HG03025 (cell line): ENCODE data around the gene NKX2-3.

Experiments
- ATAC-seq: cut with Tn5 transposase; IDR thresholded peaks from one replicate; pipeline ENCODE4 v1.9.1; 2021; ENCODE audit warnings: mild to moderate bottlenecking, moderate library complexity; ENCODE audit not compliant: unreplicated experiment, low FRiP score

NKX2-3 gene

DNA sequence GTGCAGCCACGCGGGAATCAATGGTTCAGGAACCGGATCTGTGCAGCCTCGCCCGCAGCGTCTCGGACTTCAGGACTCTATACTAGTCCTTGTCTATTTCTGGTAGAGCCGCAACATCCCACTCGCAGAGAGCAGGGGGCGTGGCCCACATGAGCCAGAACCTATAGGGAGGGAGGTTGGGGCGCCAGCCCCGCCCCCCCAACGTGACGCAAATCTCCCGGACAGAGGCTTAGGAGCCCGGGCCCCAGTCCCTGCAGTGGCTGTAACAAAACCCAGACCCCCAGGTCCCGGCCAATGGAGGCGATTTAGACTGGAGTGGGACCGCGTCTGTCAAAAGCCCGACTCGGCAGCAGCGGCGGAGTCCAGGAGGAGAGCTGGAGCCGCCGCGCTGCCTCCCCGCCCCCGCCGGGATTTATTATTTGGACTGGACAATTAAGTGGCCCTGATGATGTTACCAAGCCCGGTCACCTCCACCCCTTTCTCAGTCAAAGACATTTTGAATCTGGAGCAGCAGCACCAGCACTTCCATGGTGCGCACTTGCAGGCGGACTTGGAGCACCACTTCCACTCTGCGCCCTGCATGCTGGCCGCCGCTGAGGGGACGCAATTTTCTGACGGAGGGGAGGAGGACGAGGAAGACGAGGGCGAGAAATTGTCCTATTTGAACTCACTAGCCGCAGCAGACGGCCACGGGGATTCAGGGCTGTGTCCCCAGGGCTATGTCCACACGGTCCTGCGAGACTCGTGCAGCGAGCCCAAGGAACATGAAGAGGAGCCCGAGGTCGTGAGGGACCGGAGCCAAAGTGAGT is at the start of gene NKX2-3:
Gene NKX2-3, plus strand, starts transcription at position 256 of the 809 bp plus-strand sequence. Its CDS starts 190 bp downstream, at position 446.
- ATAC-seq: peak; percentile 55

GRCh38 chr10:99484626-99485581 is 47.8 kb upstream of the NKX2-3 start:
- no peak for ATAC-seq

- no peak for ATAC-seq
Measured at GRCh38 chr10:99487125-99487807, 45.5 kb upstream of the NKX2-3 start.

GRCh38 chr10:99489271-99489670 is 43.5 kb upstream of the NKX2-3 start:
- no peak for ATAC-seq

GRCh38 chr10:99497343-99498025 is 35.3 kb upstream of the NKX2-3 start:
- ATAC-seq: no peak

DNA sequence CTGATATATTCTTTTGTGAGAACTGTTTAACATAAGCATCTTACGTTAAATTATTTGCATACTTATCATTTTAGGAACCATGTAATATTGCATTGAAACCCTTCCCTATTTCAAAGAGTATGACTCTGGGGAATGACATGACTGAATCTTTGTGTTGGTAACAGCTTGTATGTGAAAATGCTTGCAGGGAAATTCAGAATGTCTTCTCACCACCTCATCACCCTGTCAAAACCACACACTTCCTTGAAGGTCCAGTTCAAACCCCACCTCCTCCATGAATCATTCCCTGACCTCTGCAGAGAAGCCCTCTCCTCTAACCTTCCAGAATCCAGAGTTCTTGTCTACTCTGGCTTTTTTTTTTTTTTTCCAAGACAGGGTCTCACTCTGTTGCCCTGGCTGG is 26.3 kb upstream of the NKX2-3 start:
- no peak for ATAC-seq

DNA sequence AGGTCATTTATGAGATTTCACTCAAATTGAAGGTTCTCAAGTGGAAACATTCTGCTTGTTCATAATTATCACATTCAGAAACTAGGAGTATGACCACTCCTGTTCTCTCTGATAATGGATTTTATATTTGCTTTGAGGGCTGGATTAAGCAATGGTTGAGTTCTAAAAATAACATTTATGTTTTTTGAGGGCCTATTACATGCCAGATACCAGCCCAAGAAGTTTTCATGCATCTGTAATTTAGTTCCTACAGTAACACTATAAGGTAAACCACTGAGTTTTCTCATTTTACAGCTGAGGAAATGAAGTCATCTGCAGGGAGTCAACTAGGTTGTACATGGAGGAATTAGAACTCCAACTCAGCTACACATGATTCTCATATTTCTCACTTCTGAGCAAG is 25.5 kb upstream of the NKX2-3 start:
- ATAC-seq: no peak

- ATAC-seq: no peak
Measured at GRCh38 chr10:99513061-99513460, 19.7 kb upstream of the NKX2-3 start.

GRCh38 chr10:99519690-99520039 is 13.1 kb upstream of the NKX2-3 start:
- ATAC-seq: no peak

GRCh38 chr10:99520040-99520846 is 12.5 kb upstream of the NKX2-3 start:
- ATAC-seq: no peak

GRCh38 chr10:99520847-99521764 is 11.6 kb upstream of the NKX2-3 start:
- ATAC-seq: no peak

DNA sequence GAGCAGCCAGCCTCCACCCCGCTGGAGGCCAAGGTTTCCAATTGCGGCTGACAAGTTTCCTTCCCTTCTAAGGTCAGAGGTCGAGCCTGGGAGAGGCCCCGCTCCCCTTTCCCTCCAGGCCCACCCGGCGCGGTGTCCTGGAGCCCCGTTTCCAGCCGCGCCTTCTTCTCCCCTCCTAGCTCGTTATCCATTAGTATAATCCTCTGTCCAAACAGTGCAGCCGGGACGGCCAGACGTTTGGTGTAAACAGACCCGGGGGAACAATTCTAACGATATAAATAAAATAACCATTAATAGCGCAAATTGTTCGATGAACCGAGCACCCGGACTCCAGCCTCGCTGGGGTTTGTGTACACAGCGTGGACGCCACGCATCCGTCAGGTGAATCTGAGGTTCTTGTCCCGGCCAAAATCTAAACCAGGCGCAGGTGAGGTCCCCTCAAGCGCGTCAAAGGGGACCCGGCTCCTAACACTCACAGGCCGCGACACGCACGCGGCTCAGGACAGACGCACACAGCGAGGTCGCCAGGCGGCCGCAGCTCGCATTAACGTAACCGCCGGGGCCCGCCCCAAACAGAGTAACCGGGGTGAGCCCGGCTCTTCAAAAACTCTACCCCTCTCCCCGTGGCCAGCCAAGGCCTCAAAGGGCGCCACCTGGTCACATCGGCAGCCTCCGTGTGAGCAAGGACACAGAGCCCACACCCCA is 10.8 kb upstream of the NKX2-3 start:
- ATAC-seq: no peak

DNA sequence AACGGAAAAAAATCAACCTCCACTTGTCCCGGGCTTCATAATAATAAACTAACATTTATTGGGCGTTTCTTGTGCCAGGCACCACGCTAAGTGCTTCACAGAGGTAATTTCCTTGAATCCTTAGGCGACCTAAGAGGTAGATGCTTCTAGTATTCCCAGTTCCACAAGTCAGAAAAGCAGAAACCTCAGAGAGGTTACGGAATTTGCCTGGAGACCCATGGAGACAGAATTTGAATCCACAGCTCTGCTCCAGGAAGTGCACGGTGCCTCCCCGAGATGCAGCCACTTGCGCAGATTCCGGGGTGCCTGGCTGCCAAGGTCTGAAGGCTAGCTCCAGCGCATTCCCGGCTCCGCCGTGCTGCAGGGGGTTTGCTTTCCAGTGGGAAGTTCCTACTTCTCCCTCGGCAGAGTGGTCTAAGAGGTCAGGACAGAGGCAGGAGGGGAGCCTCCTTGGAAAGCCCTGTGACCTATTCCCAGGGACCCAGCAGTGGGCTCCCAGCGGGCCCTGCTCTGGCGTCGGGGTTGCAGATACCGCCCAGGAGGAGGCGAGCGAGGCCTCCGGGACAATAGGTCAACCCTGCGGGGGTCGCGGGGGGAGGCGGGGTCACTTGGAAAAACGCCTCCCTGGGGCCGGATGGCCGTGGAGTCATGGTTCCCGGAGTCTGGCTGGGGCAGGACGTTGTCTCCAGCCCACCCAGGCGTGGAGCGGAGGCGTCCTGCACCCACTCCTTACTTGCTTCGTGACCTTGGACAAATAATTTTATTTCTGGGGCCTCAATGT is 10.1 kb upstream of the NKX2-3 start:
- ATAC-seq: no peak

DNA sequence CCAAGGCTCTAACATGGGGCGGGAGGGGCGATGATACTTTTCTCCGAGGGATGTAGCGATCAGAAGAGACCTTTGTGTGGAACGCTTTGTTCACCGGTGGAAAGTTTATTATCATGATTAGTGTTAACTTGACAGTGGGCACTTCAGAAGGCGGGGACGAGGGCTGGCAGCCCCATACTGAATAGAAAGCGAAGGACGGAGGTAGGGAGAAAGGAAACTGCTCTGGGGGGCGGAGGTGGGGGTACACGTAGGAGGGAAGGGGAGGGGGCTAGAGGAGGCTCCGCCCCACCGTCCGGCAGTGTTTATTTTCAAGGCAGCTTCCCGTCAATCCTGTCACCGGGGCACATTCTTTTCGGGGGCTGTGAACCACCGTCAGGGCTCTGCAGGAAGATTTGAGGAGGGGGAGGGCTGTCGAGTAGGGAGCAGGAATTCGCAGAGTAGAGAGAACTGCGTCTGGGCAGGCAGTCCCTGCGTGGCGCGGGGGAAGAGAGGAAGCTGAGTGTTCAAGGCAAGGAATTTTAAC is 9.4 kb upstream of the NKX2-3 start:
- no peak for ATAC-seq

DNA sequence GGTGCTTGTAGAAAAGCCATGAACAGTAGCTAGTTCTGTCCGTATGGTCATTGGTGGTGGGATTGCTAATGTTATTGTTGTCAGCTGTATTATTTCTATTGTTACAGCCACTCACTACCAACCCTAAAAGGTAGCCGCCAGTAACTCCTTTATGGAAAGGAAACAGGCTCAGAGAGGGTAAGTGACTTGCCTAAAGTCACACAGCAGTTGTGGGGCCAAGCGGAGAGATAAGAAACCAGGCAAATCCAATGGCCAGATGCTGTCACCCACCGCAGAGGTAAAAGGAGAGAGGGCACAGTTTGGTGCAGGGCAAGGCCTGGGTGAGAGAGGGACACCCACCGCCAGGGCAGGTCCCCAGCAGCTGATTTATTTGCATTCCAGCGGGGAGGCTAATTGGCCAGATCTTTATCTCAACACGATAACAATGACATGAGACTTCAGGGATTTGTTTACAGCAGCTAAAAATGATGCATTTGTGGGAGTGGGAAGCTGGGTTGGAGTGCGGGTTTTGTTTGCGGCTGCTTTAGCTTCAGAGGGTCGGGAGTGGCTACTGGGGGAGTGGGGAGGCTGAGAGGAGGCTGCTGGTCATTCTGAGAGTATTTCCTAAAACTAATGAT is 8.6 kb upstream of the NKX2-3 start:
- ATAC-seq: no peak

GRCh38 chr10:99524736-99525380 is 7.9 kb upstream of the NKX2-3 start:
- ATAC-seq: no peak
